HG03159 (cell line): ENCODE data around the gene CDKN1A.
"Not testable (repeated sequence)": the region's sequence is repeated elsewhere in the genome, so short reads cannot be mapped to it uniquely, and the experiment has no call there.

Experiments
- ATAC-seq: cut with Tn5 transposase; IDR thresholded peaks from one replicate; pipeline ENCODE4 v1.9.1; 2021; ENCODE audit warnings: mild to moderate bottlenecking, moderate library complexity; ENCODE audit not compliant: unreplicated experiment

The CDKN1A gene

GRCh38 chr6:36717871-36718540 lies 39.5 kb downstream of the CDKN1A start:
- ATAC-seq, result no peak

- ATAC-seq, result no peak
These were observed 40.0 kb downstream of the CDKN1A start for GRCh38 chr6:36718560-36718959.

DNA sequence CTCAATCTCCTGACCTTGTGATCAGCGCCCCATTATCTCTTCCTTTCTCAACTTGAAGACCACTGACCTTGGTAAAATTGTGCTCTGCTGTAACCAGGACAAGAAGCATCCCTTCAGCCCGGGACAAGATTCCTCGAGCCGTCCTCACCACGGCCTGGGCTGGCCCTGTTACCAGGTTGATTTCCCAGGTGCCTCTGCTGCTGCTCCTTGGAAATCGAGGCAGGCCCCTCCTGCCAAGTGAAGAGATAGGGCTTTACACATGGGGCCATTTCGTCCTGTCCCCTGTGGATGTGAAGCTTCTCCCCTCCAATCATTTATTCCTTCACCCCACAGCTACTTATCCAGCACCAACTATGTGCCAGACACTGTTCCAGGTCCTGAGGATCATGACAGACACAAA lies 40.6 kb downstream of the CDKN1A start:
- no peak for ATAC-seq

DNA sequence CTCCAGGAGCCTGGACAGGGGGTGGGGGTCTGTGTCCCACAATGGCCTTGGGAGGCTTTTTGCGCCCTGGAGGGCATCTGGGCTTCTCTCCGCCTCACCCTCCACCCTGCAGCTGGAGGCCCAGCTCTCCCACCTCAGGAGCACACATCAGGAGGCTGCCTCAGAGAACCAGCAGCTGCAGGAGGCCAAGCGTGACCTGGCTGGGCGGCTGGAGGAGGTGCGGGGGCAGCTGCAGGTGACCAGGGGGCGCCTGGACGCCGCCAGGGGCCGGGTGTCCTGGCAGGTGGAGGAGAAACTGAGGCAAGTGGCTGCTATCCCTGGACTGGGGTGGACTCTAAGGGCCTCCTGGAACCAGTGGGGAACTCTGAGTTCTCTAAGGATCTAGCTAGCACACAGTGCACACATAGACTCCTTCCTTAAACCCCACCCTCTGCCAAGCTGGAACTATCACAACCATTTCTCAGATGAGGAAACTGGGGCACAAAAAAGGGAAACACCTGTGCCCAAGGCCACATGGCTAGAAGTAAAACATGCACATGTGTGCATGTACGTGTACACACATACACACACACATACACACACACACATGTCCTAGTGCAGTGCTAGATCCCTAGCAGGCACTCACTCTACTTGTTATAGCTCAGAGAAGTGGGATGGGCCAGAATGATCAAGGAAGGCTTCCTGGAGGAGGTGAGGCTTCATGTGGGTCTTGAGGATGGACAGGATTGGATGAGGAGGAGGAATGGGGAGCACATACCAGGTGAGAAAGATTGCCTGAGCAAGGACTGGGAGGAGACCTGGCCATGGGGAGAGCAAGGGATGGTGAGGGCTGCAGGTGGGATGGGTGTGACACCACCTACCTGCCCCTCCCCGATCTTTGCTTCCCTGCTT lies 42.0 kb downstream of the CDKN1A start:
- no peak for ATAC-seq

GRCh38 chr6:36721369-36722140 lies 43.0 kb downstream of the CDKN1A start:
- ATAC-seq, result no peak

DNA sequence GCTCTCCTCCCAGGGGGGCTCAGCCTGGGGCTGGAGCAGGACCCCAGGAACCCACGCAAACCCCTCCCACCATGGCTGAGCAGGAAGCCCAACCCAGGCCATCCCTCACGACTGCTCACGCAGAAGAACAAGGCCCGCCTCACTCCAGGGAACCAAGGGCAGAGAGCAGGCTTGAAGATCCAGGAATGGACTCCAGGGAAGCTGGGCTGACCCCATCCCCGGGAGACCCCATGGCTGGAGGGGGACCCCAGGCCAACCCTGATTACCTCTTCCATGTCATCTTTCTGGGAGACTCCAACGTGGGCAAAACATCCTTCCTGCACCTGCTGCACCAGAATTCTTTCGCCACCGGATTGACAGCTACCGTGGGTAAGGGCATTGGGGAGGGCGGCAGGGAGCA lies 43.9 kb downstream of the CDKN1A start:
- ATAC-seq, result no peak

GRCh38 chr6:36722879-36723278 lies 44.4 kb downstream of the CDKN1A start:
- no peak for ATAC-seq

- not testable (repeated sequence) for ATAC-seq
These were observed 45.5 kb downstream of the CDKN1A start for GRCh38 chr6:36723992-36724391.

- ATAC-seq, result no peak
These were observed 46.2 kb downstream of the CDKN1A start for GRCh38 chr6:36724514-36725390.

DNA sequence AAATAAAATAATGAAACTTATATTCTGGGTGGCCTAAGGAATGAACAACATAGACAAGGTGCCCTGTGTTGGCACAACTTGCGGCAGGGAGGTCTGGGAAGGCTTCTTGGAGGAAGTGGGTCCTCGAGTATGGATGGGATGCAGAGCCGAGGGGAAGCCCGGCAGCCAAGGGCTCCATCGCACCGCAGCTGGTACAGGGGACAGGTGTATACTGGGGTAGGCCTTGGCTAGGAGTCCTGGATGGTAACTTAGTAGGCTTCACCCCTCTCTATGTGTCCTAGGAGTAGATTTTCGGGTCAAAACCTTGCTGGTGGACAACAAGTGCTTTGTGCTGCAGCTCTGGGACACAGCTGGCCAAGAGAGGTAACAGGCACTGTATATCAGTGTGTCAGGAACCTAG lies 47.1 kb downstream of the CDKN1A start:
- ATAC-seq, result no peak

GRCh38 chr6:36727505-36728021 lies 49.0 kb downstream of the CDKN1A start:
- no peak for ATAC-seq

DNA sequence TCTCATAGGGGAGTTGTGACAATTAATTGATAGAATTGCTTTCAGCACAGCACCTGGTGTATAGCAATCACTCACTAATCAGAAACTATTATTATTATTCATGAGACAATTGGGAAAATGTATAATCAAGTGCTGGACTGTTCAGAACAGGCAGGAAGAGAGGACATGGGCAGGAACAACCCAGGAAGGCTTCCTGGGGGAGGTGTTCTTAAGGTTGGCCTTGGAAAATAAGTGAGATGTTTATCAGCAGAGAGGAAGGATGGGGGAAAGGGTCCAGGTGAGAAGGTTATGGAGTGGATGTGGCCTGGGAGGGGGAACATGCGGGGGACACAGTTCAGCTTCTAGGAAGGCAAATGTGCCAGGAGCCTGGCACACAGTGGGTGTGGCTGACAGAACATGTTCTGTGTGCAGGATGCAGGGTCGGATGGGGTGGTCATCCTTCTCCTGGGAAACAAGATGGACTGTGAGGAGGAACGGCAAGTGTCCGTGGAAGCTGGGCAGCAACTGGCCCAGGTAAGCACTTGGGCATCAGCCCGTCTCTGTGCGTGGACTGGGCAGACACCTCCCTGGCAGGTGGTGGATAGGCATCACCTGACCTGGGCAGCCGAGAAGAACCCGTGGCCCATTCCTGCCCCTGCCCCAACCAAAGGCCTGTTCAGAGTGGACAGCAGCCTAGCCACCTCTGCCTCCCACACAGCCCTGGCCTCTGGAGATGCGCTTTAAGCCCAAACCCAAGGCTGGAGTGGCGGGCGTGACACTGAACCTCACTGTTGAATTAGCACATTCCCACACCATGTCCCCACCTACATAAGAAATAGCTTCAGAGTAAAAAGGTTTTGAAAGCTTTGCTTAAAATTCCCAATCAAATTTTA lies 50.0 kb downstream of the CDKN1A start:
- ATAC-seq, result no peak

DNA sequence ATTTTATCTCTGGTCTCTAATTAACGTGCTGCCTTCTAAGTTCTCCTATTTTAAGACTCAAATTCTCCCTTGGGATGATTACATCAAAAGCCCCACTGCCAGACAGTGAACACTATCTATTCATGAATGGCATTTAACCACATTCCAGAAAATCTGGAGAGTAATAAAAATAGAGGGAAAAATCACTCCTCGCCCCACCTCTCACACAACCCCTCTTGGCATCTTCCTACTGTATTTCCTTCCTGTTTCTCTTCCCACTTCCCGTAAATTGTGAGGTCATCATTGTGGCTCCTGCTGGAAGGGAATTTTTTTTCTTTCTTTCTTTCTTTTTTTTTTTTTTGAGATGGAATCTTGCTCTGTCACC lies 50.6 kb downstream of the CDKN1A start:
- ATAC-seq, result no peak

GRCh38 chr6:36730424-36731380 lies 52.2 kb downstream of the CDKN1A start:
- no peak for ATAC-seq

GRCh38 chr6:36731622-36732310 lies 53.3 kb downstream of the CDKN1A start:
- no peak for ATAC-seq

- no peak for ATAC-seq
These were observed 54.8 kb downstream of the CDKN1A start for GRCh38 chr6:36733300-36733699.

GRCh38 chr6:36734486-36735060 lies 56.1 kb downstream of the CDKN1A start:
- no peak for ATAC-seq
